Activated T-cell treated with anti-CD3 and anti-CD28 coated beads, Interleukin-2, amount 50 U/mL, for 72 hours (primary cell): ENCODE results near the gene CKAP5. TPM values are rescaled to one million over a fixed set of nuclear protein-coding genes. Genes with fewer than 3 reads are reported as not detected.

Experiments used
- ATAC-seq, 2 donors: fragments of 150-1000 bp; cut with Tn5 transposase; replicated peaks in 1 of 2; 2 replicates each; pipeline ENCODE4 v1.10.0; 2021; ENCODE audit warnings: moderate library complexity in 2 of 2, mild to moderate bottlenecking in 1 of 2
- DNase-seq, 2 donors: peaks; one replicate each; pipeline ENCODE4 v3.0.0; 2021 to 2022; ENCODE audit warnings: mixed read lengths in 1 of 2
- H3K27ac Mint-ChIP-seq: one replicate; pipeline ENCODE4 v1.8.0; 2022; ENCODE audit warnings: mild to moderate bottlenecking, moderate library complexity, mixed read lengths
- H3K27me3 Mint-ChIP-seq: one replicate; pipeline ENCODE4 v1.8.0; 2022; ENCODE audit warnings: low read depth, mixed read lengths
- H3K36me3 Mint-ChIP-seq, 2 donors: one replicate each; pipeline ENCODE4 v1.8.0; 2022; ENCODE audit warnings: mixed read lengths in 2 of 2, mild to moderate bottlenecking in 1 of 2; ENCODE audit not compliant: insufficient read depth in 2 of 2
- H3K4me1 Mint-ChIP-seq: one replicate; pipeline ENCODE4 v1.8.0; 2022; ENCODE audit warnings: low read depth, mixed read lengths
- H3K4me3 Mint-ChIP-seq, 2 donors: one replicate each; pipeline ENCODE4 v1.8.0; 2022; ENCODE audit warnings: mild to moderate bottlenecking in 2 of 2, mixed read lengths in 2 of 2, moderate library complexity in 2 of 2
- H3K9me3 Mint-ChIP-seq, 2 donors: one replicate each; pipeline ENCODE4 v1.8.0; 2022; ENCODE audit warnings: mixed read lengths in 2 of 2
- total RNA-seq, 2 donors: library from RNA; stranded (reverse); gene quantifications; one replicate each; pipeline ENCODE4 v1.2.3, GENCODE V29; 2022

Gene CKAP5
- total RNA-seq, 2 donors from 2014 or later: 148 to 165 TPM

- Mint-ChIP-seq H3K9me3 (no peaks in the 10 kb centered on the region), H3K4me3 (no peak overlapping the region), H3K4me1 (peaks cover 71% of the 10 kb centered on the region), H3K27ac (no peak overlapping the region), H3K27me3 (no peaks in the 10 kb centered on the region), H3K36me3 (peaks cover 0 to 5% of the 10 kb centered on the region in 2 donors)
- no peak for ATAC-seq
- no peak for DNase-seq
Measured at GRCh38 chr11:46840116-46840515, 6.0 kb downstream of the CKAP5 start.

GRCh38 chr11:46838501-46838900 lies 7.6 kb downstream of the CKAP5 start:
- no peak overlapping the region for H3K4me3 Mint-ChIP-seq
- H3K27ac Mint-ChIP-seq: no peak overlapping the region
- no peaks in the 10 kb centered on the region for H3K9me3 Mint-ChIP-seq
- ATAC-seq: no peak
- H3K36me3 Mint-ChIP-seq: peaks cover 0 to 3% of the 10 kb centered on the region in 2 donors
- H3K27me3 Mint-ChIP-seq: no peaks in the 10 kb centered on the region
- DNase-seq: no peak
- H3K4me1 Mint-ChIP-seq: peaks cover 55% of the 10 kb centered on the region

GRCh38 chr11:46837860-46838259 lies 8.2 kb downstream of the CKAP5 start:
- DNase-seq (no peak), ATAC-seq (no peak)
- Mint-ChIP-seq H3K4me1 (peaks cover 52% of the 10 kb centered on the region), H3K36me3 (peaks cover 0 to 3% of the 10 kb centered on the region in 2 donors), H3K9me3 (no peaks in the 10 kb centered on the region), H3K27ac (no peak overlapping the region), H3K4me3 (no peak overlapping the region), H3K27me3 (no peaks in the 10 kb centered on the region)

- H3K27ac Mint-ChIP-seq: peak overlapping the region; percentile 42
- H3K36me3 Mint-ChIP-seq: peaks cover 0 to 3% of the 10 kb centered on the region in 2 donors
- H3K9me3 Mint-ChIP-seq: no peaks in the 10 kb centered on the region
- H3K4me3 Mint-ChIP-seq: no peak overlapping the region
- no peaks in the 10 kb centered on the region for H3K27me3 Mint-ChIP-seq
- peaks cover 49% of the 10 kb centered on the region for H3K4me1 Mint-ChIP-seq
- DNase-seq: no peak
- ATAC-seq: no peak
Measured at GRCh38 chr11:46836870-46837269, 9.2 kb downstream of the CKAP5 start.

GRCh38 chr11:46836431-46836830 lies 9.6 kb downstream of the CKAP5 start:
- ATAC-seq (no peak), DNase-seq (no peak)
- Mint-ChIP-seq H3K27ac (peak overlapping the region; percentile 42), H3K36me3 (peaks cover 0 to 3% of the 10 kb centered on the region in 2 donors), H3K9me3 (no peaks in the 10 kb centered on the region), H3K4me3 (no peak overlapping the region), H3K4me1 (peaks cover 44% of the 10 kb centered on the region), H3K27me3 (no peaks in the 10 kb centered on the region)

- Mint-ChIP-seq H3K4me3 (no peak overlapping the region), H3K27ac (no peak overlapping the region), H3K4me1 (peaks cover 40% of the 10 kb centered on the region), H3K9me3 (no peaks in the 10 kb centered on the region), H3K27me3 (no peaks in the 10 kb centered on the region), H3K36me3 (peaks cover 0 to 3% of the 10 kb centered on the region in 2 donors)
- ATAC-seq (no peak), DNase-seq (no peak)
Measured at GRCh38 chr11:46835897-46836296, 10.2 kb downstream of the CKAP5 start.

- DNase-seq (no peak), ATAC-seq (no peak)
- no peak overlapping the region for H3K4me3 Mint-ChIP-seq
- H3K27me3 Mint-ChIP-seq: no peaks in the 10 kb centered on the region
- peaks cover 38% of the 10 kb centered on the region for H3K4me1 Mint-ChIP-seq
- no peak overlapping the region for H3K27ac Mint-ChIP-seq
- H3K9me3 Mint-ChIP-seq: no peaks in the 10 kb centered on the region
- H3K36me3 Mint-ChIP-seq: peaks cover 0 to 3% of the 10 kb centered on the region in 2 donors
Measured at GRCh38 chr11:46834821-46835220, 11.3 kb downstream of the CKAP5 start.

GRCh38 chr11:46832511-46833214 lies 13.4 kb downstream of the CKAP5 start:
- no peak overlapping the region for H3K27ac Mint-ChIP-seq
- H3K9me3 Mint-ChIP-seq: no peaks in the 10 kb centered on the region
- no peak for ATAC-seq
- H3K4me3 Mint-ChIP-seq: no peak overlapping the region
- H3K4me1 Mint-ChIP-seq: peaks cover 38% of the 10 kb centered on the region
- H3K27me3 Mint-ChIP-seq: no peaks in the 10 kb centered on the region
- DNase-seq: no peak
- peaks cover 0 to 3% of the 10 kb centered on the region in 2 donors for H3K36me3 Mint-ChIP-seq

GRCh38 chr11:46827995-46828394 lies 18.1 kb downstream of the CKAP5 start:
- H3K4me1 Mint-ChIP-seq: peaks cover 37% of the 10 kb centered on the region
- H3K27me3 Mint-ChIP-seq: no peaks in the 10 kb centered on the region
- ATAC-seq (no peak), DNase-seq (no peak)
- no peaks in the 10 kb centered on the region for H3K9me3 Mint-ChIP-seq
- H3K4me3 Mint-ChIP-seq: peak overlapping the region; percentile 79 to 83
- no peak overlapping the region for H3K27ac Mint-ChIP-seq
- H3K36me3 Mint-ChIP-seq: no peaks in the 10 kb centered on the region

GRCh38 chr11:46826310-46827044 lies 19.6 kb downstream of the CKAP5 start:
- H3K36me3 Mint-ChIP-seq: no peaks in the 10 kb centered on the region
- no peak overlapping the region for H3K27ac Mint-ChIP-seq
- peak; percentile 100 for ATAC-seq
- peak; percentile 72 to 79 for DNase-seq
- peak overlapping the region; percentile 79 to 83 for H3K4me3 Mint-ChIP-seq
- H3K4me1 Mint-ChIP-seq: peaks cover 31% of the 10 kb centered on the region
- H3K9me3 Mint-ChIP-seq: no peaks in the 10 kb centered on the region
- no peaks in the 10 kb centered on the region for H3K27me3 Mint-ChIP-seq

GRCh38 chr11:46808799-46809431 lies 37.2 kb downstream of the CKAP5 start:
- Mint-ChIP-seq H3K4me3 (no peak overlapping the region), H3K36me3 (peaks cover 2 to 38% of the 10 kb centered on the region in 2 donors), H3K27me3 (no peaks in the 10 kb centered on the region), H3K9me3 (no peaks in the 10 kb centered on the region), H3K4me1 (peaks cover 5% of the 10 kb centered on the region), H3K27ac (no peak overlapping the region)
- DNase-seq: no peak
- ATAC-seq: no peak

- ATAC-seq (no peak), DNase-seq (no peak)
- H3K27me3 Mint-ChIP-seq: no peaks in the 10 kb centered on the region
- H3K9me3 Mint-ChIP-seq: no peaks in the 10 kb centered on the region
- H3K4me3 Mint-ChIP-seq: no peak overlapping the region
- H3K4me1 Mint-ChIP-seq: no peaks in the 10 kb centered on the region
- peaks cover 1 to 36% of the 10 kb centered on the region in 2 donors for H3K36me3 Mint-ChIP-seq
- H3K27ac Mint-ChIP-seq: no peak overlapping the region
Measured at GRCh38 chr11:46801694-46802470, 44.2 kb downstream of the CKAP5 start.

GRCh38 chr11:46800177-46800576 lies 45.9 kb downstream of the CKAP5 start:
- no peak for ATAC-seq
- H3K4me3 Mint-ChIP-seq: no peak overlapping the region
- H3K27me3 Mint-ChIP-seq: no peaks in the 10 kb centered on the region
- H3K4me1 Mint-ChIP-seq: no peaks in the 10 kb centered on the region
- DNase-seq: no peak
- no peak overlapping the region for H3K27ac Mint-ChIP-seq
- H3K9me3 Mint-ChIP-seq: no peaks in the 10 kb centered on the region
- peaks cover 4 to 39% of the 10 kb centered on the region in 2 donors for H3K36me3 Mint-ChIP-seq
